ENCODE data around the gene HSD11B1. TPM values are rescaled to one million over a fixed set of nuclear protein-coding genes. Genes with fewer than 3 reads are reported as not detected.

Gene HSD11B1
- total RNA-seq, 1 experiment from 2014 or later = not detected

- no TSS peak for BruUV-seq (replicated peaks)
- H3K27ac ChIP-seq (ENCODE audit: low read length) = no peak overlapping the region
- H3K9me3 ChIP-seq (ENCODE audit: control insufficient read depth, insufficient read depth, low read depth, low read length) = no peaks in the 10 kb centered on the region
- ChIA-PET POLR2A (no interaction called here), CTCF (no interaction called here)
- in situ Hi-C loops (cut with HindIII; ENCODE audit: low pct_unique_long_range_greater_than_20kb, low sequenced_read_pairs) (no loop called here), intact Hi-C loops (cut with micrococcal nuclease; ENCODE audit: unreplicated experiment) (no loop called here)
- DNase-seq (ENCODE audit: low read depth, low spot score) = no peak
- no peak for TF ChIP-seq SIN3A (IDR thresholded peaks at IDR 0.05; ENCODE audit: borderline replicate concordance, insufficient read depth, low read depth, low read length)
- TF ChIP-seq CTCF (IDR thresholded peaks at IDR 0.05) = no peak
- no peak for TF ChIP-seq REST (IDR thresholded peaks at IDR 0.05; ENCODE audit: insufficient read depth in 1 of 2, low read depth in 2 of 2, low read length in 1 of 2)
- no peak for TF ChIP-seq POLR2AphosphoS5 (IDR thresholded peaks at IDR 0.05; ENCODE audit: low read depth, low read length)
- no peak for TF ChIP-seq TCF7L2 (IDR thresholded peaks at IDR 0.05; ENCODE audit: low read depth, low read length)
- no peaks in the 10 kb centered on the region for H3K27me3 ChIP-seq (ENCODE audit: control insufficient read depth, insufficient read depth, low read length)
- H3K4me3 ChIP-seq (ENCODE audit: low read depth in 2 of 2, low read length in 2 of 2) = no peak overlapping the region
- no peak for ATAC-seq
- no peaks in the 10 kb centered on the region for H3K4me1 ChIP-seq (ENCODE audit: control insufficient read depth, insufficient read depth, low read length)
- H3K36me3 ChIP-seq (ENCODE audit: control insufficient read depth, insufficient read depth, low read length) = no peaks in the 10 kb centered on the region
These were observed 72.9 kb downstream of the HSD11B1 start for GRCh38 chr1:209777587-209777986.

GRCh38 chr1:209778102-209778501 is 73.5 kb downstream of the HSD11B1 start:
- ChIA-PET POLR2A (no interaction called here), CTCF (no interaction called here)
- Histone ChIP-seq H3K4me1 (ENCODE audit: control insufficient read depth, insufficient read depth, low read length) (no peaks in the 10 kb centered on the region), H3K27ac (ENCODE audit: low read length) (no peak overlapping the region), H3K27me3 (ENCODE audit: control insufficient read depth, insufficient read depth, low read length) (no peaks in the 10 kb centered on the region), H3K9me3 (ENCODE audit: control insufficient read depth, insufficient read depth, low read depth, low read length) (no peaks in the 10 kb centered on the region), H3K36me3 (ENCODE audit: control insufficient read depth, insufficient read depth, low read length) (no peaks in the 10 kb centered on the region), H3K4me3 (ENCODE audit: low read depth in 2 of 2, low read length in 2 of 2) (no peak overlapping the region)
- in situ Hi-C loops (cut with HindIII; ENCODE audit: low pct_unique_long_range_greater_than_20kb, low sequenced_read_pairs) = no loop called here
- no TSS peak for BruUV-seq (replicated peaks)
- TF ChIP-seq REST (IDR thresholded peaks at IDR 0.05; ENCODE audit: insufficient read depth in 1 of 2, low read depth in 2 of 2, low read length in 1 of 2) (no peak), POLR2AphosphoS5 (IDR thresholded peaks at IDR 0.05; ENCODE audit: low read depth, low read length) (no peak), CTCF (IDR thresholded peaks at IDR 0.05) (no peak), SIN3A (IDR thresholded peaks at IDR 0.05; ENCODE audit: borderline replicate concordance, insufficient read depth, low read depth, low read length) (no peak), TCF7L2 (IDR thresholded peaks at IDR 0.05; ENCODE audit: low read depth, low read length) (no peak)
- DNase-seq (ENCODE audit: low read depth, low spot score) (no peak), ATAC-seq (no peak)
- intact Hi-C loops (cut with micrococcal nuclease; ENCODE audit: unreplicated experiment) = no loop called here
